HG03439 (cell line): ENCODE measurements around the gene PLXNA2.

ENCODE experiments used
- ATAC-seq: cut with Tn5 transposase; IDR thresholded peaks from one replicate; pipeline ENCODE4 v1.9.1; 2021; ENCODE audit warnings: mild to moderate bottlenecking, moderate library complexity; ENCODE audit not compliant: unreplicated experiment

Gene PLXNA2, protein sequence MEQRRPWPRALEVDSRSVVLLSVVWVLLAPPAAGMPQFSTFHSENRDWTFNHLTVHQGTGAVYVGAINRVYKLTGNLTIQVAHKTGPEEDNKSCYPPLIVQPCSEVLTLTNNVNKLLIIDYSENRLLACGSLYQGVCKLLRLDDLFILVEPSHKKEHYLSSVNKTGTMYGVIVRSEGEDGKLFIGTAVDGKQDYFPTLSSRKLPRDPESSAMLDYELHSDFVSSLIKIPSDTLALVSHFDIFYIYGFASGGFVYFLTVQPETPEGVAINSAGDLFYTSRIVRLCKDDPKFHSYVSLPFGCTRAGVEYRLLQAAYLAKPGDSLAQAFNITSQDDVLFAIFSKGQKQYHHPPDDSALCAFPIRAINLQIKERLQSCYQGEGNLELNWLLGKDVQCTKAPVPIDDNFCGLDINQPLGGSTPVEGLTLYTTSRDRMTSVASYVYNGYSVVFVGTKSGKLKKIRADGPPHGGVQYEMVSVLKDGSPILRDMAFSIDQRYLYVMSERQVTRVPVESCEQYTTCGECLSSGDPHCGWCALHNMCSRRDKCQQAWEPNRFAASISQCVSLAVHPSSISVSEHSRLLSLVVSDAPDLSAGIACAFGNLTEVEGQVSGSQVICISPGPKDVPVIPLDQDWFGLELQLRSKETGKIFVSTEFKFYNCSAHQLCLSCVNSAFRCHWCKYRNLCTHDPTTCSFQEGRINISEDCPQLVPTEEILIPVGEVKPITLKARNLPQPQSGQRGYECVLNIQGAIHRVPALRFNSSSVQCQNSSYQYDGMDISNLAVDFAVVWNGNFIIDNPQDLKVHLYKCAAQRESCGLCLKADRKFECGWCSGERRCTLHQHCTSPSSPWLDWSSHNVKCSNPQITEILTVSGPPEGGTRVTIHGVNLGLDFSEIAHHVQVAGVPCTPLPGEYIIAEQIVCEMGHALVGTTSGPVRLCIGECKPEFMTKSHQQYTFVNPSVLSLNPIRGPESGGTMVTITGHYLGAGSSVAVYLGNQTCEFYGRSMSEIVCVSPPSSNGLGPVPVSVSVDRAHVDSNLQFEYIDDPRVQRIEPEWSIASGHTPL (N-terminal part only)

DNA sequence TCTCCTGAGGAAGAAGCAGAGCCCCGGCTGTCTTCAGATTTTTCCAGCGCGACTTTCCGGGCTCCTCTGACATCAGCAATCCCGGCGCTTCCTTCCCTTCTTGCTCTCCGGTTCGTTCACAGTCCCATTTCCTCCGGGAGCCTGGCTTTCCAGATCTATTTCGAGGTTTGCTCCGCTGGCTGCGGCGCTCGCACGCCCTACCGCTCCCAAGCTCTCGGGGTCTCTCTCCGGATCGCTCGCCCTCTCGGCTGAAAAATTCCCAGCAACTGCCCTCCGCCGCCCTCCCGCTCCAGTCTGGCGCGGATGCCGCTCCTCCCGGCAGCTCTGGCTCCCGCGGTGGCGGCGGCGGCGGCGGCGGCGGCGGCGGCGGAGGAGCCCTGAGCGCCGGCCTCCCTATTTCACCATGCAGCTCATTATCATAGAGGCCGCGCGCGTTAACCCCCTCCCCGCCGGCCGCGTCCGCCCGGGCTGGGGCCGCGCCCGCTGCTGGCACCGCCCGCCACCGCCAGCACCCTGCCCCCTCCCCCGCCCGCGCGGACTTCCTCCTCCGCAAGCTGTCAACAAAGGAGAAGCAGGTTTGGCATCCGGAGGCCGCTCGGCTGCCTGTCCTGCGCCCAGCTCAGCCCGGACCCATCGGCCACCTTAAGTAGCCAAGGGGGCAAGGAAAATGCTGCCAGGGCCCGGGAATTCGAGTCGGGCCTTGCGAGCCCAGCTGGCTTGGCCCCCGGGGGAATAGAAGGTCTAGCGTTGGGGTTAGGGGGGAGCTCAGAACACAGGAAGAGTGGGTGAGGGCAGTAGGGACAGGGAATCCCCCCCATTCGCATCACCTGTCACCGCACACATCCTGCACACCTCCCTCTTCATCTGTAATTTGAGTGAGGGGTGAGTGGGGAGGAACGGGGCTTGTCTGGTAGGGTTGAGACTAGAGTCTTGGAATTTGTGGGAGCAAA is at the start of gene PLXNA2:
TSS of gene PLXNA2 (minus strand) at position 418 of the 950 bp plus-strand sequence. CDS start 26,462 bp downstream, outside the sequence.
- no peak for ATAC-seq

DNA sequence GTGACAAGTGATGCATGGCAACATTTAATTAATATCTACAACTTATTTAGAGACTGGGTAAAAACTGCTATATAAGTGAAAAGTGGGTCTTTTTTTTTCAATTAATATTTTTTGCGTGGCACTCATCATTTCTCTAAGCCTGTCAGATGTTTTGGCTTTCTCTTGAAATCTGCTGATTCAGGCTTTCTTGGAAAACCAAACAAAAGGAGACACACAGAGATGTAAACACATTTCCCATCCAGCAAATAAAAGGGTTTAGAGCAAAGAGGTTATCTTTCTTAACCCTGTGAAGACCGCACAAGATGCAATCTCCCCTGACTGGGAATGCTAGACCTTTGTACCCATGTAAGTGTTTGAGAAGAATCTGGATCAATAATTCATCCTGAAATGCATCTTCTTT is 48.7 kb upstream of the PLXNA2 start:
- ATAC-seq = no peak

DNA sequence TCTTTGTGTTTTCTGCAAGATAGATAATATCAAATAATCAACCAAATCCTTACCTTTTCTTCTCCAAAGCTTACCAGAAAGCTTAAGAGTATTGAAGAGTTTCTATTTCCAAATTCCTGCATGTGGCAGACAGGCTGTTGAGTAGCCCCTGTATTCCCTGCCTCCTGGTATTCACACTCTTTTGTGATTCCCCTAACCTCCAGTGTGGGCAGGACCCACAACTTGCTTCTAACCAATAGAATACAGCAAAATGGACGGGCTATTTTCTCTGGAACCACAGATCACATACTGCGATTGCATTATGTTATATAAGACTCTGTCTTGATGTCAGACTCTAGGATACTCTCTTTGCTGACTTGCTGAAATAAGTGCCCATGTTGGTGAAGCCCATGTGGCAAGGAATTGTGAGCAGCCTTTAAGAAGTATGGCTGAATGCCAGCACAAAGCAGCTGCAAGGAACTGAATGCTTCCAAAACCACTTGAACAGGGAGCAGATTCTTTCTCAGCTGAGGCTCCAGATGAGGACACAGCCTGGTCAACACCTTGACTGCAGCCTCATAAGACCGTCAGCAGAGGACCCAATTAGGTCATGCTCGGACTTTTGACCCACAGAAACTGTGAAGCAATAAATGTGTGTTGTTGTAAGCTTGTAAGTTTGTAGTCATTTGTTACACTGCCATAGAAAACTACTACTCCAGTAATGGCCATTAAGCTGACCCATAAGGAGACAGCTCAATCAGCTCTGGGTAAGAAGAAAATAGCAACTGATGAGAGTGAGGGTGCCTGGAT is 47.9 kb upstream of the PLXNA2 start:
- ATAC-seq = no peak

DNA sequence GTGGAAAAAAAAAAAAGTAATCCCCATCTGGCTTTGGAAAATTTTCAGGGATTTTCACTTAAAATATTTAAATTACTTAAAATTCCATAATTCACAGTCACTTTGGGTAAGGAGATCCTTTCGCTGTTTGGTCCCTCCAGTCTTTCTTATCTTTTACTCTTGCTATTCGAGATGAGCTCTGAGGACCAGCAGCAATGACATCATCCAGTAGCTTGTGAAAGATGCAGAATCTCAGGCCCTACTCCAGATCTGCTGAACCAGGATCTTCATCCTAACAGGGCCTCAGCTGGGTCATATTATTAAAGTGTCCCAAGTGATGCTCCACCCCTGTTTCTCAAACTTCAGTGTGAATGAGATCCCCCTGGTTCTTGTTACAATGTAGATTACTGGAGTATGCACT is 46.9 kb upstream of the PLXNA2 start:
- ATAC-seq = no peak

DNA sequence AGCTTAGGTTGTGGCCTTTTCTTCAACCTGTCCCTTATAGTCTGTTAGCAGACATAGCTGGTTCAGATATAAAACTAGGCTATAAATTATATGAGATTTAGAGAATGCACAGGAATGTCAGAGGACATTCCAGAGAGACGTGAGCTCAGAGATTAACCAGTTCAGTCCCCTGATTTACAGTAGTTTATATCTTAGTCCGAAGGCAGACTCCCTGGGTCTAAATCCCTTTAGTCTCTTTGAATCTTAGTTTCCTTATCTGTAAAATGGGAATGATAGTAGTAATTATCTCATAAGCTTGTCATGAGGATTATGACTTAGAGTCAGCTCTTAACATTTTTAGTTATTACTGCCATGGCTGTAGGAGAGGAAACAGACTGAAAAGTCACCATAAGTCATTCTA is 45.5 kb upstream of the PLXNA2 start:
- ATAC-seq = no peak

DNA sequence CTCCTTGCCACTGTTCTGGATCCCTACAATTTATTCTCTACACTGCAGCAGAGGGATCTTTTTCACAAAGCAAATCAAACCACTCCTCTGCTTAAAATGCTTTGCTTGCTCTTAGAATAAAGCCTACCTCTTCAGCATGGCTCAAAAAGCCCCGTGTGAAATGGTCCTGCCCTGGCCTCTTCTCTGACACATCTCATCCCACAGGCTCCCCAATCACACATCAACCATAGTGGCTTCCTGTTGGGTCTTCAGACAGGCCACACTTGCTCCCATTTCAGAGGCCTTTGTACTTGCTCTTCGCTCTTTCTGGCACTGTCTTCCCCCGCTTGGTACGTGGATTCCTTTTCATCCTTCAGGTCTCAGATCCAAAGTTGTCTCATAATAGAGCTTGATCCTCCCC is 44.3 kb upstream of the PLXNA2 start:
- no peak for ATAC-seq

DNA sequence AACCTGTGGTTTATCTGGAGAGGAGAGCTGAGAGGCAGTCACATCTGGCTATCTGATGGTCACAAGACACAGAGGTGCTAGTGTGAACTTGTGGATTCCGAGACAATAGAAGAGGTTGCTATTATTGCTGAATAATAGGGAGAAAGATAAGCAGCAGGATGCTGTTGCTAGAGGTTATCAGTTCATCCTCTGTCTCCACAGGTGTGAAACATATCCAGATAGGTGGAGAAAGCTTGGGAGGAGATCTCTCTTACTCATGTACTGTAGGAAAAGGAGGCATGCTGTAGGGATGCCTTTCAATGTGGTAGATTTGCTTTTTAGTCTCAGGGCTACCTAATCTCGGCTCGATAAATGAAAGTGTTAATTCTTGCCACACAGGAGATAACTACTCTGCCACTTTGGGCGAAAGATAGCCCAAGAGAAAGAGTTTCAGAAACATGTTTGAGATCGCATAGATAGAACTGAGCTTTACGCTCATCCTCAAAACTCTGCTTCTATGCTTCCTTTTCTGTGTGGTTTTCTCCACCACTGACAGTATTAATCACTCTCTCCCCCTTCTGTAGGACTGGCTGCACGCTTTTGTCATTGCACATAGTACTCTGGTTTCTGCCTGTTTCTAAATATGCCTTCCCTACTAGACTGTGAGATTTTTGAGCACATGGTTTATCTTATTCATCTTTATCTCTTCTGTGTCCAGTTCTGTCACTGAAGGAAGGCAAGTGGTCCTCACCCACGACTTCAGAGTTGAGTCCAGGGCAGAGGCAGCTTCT is 36.7 kb upstream of the PLXNA2 start:
- ATAC-seq = no peak

DNA sequence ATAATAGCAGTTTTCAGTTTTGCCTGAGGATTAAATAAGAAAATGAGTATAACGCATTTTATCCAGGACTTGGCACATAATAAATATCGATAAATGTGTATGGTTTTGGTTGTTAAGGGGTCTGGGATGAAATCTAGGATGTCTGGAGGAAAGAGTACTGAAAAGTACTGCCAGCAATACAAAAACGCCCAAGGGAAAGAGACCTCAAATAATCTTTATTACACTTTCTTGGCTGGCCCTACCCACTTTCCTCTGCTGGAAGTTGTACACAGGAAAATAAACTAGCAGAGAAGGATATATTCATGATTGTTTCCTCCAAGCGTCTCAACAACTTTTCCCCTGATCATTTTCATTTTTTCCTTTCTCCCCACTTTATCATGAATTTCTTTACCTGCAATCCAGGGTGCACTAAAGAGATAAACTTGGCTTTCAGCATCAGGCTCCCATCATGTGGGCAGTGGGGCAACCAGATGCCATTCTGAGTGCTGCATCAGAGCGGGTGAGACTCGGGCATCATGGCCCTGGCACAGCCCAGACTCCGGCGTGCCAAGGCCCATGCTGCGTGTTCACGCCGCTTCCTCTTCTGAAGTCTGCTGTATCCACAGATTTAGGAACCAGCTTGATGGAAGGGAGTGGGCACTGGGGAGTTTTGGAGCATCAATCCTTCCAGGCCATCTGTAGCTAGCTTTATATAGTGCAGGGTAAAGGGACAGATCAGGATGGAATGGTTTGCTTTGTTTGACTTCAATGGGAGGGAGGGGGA is 35.8 kb upstream of the PLXNA2 start:
- no peak for ATAC-seq

DNA sequence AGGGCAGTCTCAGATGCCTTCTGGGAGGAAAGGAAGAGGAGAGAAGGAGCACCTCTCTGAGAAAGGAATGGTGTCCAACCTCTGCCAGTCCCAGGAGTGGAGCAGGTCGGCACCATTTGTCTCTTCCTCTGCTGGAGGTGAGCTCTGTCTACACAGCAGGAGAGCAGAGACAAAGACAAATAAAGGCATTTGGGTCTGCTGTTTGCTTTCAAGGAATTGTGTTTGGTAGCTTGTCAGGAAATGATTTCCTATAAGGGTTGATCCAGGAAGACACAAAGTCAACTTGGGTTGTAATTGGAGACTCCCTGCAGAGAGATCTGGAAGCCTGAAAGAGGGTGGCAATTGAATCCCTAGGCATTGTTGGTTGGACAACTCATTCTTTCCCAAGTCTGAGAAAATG is 34.5 kb upstream of the PLXNA2 start:
- no peak for ATAC-seq

DNA sequence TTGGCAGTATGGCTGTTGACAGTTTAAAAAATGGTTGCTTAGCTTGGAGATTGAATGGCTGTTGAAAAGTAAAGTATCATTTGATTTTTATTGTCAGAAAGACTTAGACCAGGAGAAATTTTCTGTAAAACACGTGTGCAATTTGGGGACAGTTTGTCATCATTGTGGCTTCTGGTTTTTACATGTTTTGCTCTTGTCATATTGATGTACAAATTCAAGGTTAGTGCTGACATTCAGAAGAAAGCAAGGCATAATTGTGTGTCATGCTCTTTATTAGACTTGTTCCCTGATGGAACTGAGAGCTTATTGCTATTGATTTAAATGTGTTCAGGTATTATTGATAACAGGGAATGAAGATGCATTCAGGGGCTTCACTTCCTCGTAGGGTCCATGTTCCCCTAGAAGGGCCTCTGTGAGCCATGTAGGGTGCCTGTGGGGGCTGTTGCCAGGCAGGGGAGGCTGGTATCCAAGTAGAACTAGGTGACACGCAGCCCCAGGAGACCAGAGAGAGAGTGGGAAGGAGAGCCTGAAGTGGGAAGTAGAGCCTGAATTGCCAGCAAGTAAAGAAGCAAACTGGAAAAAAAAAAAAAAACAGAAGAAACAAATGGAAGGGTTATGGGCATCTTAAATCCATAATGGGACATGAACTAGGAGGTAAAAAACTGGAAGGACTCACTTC is 32.7 kb upstream of the PLXNA2 start:
- ATAC-seq = no peak

DNA sequence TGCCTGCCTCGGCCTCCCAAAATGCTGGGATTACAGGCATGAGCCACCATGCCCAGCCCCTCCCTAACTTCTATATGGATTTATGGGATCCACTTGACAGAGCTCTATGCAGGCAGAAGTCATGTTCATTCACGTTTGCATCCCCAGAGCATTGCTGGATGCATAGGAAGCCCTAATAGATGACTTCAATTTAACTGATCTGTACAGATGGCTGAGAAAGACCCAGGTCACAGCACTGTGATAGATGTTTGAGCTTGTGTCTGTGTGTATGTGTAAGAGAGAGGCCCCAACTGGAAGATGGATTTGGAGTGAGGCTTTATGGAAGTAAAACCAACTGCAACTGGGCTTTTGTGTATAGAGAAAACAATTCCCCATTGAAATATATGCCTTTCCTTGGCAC is 30.9 kb upstream of the PLXNA2 start:
- no peak for ATAC-seq

DNA sequence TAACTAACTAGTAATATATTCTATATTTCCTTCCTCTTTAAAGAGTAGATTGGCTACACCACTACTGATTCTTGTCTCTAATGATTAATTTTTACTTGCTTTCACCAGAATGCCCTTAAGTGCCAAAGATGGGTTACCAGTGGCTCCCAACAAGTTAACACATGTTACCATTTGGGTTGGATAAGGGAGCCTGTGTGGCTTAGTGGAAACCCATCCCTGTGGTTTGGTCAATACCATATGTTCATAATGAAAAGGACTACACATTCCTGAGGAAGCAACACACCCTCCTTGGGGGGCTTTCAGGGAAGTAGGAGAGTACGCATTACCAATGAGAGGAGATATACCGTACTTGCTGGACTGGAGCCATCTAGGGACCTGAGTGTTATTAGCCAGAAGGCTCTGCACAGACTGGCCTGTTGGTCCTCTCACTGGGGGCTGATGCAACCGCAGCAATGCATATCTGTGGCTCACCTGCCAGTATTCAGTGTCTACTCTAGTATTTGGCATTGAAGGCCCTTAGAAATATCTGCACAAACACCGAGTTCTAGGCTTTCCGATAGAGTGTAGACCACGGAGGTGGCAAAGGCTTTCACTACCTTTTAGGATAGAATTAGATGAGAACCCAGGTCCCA is 29.3 kb upstream of the PLXNA2 start:
- ATAC-seq = no peak

DNA sequence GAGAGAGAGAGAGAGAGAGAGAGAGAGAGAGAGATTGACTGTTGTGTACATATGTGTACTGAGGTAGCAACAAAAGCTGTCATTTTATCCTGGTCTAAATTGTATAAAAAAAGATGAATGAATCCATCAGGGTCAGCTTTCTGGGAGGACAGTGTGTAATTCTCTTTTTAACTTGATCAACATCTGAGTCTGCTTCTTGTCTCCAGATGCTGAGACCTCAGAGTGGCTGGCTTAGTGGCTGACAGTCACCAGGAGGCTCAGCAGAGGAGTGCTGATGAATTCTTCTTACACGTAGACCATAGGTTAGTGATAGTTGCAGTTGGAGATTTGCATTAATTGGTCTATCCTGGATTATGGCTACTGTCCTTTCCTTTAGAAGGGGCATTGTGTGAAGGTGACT is 28.5 kb upstream of the PLXNA2 start:
- ATAC-seq = no peak

DNA sequence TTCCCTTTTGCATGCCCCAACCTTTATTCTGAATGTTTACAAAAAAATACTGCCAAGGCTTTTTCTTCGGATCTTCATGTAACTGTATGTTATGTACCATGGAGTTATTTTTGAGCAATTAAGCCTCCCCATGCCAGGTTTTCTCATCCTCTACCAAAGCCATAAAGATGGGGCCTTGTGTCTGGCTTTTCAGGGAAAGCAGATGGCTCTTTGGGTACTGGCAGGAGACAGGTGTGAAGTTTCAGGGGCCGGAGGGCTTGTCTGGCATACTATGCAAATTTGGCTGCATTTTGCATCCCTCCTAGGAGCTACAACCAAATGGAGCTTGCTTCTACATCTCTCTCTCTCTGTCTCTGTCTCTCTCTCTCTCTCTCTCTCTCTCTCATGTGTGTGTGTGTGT is 28.1 kb upstream of the PLXNA2 start:
- ATAC-seq = no peak

DNA sequence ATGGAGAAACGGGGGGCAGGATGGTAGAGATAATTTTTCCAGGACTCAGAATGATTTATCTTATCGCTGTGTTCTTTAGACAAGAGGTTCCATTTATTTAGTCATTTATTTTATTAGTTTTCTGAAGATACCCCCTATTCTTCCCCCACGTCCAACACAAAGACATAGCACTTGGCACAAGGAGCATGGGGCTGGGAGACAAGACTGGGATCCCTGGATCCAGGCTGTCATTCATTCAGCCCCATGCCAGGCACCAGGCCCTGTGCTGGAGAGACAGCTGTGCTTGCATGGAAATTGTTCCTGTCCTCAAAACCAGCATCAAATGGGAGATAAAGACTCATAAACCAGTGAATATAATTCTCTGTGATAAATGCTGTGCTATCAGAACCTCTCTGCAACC is 27.1 kb upstream of the PLXNA2 start:
- no peak for ATAC-seq

DNA sequence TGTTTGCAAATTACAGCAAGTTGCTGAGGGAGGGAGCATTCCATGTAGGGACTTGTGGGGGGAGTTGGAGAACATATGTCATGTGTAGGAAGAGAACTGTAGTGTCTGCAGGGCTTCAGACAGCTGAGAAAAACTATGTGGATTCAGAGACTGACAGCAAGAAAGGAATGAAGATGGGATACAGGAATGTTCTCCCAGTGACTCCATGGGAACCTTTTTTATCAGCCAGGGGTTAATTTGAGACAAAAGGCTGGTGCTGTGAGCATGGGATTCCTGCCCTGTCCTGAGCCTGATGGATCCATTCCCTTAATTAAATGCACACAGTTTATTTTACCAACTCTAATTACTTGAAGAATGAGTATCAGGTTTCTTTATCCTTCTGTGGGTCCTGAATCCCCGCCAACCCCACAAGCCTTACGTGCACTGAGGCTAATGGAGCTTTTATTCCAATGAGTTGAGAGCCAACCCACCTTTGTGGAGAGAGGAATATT is 26.5 kb upstream of the PLXNA2 start:
- ATAC-seq = no peak

DNA sequence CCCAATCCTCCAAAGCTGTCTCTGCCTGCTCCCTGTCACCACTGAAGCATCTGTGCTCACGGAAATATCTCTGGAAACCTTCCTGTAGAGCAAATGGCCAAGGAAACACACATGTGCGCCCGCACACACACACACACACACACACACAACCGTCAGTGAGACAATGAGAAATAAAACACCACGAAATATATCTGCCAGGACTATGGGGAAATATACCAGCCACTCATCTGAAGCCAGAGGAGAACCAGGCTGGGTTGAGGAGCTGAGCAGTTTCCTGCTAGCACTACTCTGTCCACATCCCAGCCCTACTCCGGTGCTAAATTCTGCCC is 25.1 kb upstream of the PLXNA2 start:
- ATAC-seq = no peak
